Esophagus squamous epithelium (tissue), 4 donors: Measurements from ENCODE around the gene SELENOM.

Experiments used
- CTCF ChIP-seq, 6 experiments: fragments of 450-650 bp in 4 of 6; fragments of 200-600 bp in 2 of 6; sonication (generic) in 2 of 6; IDR thresholded peaks; one replicate each; pipeline ENCODE4 v1.5.1; 2016 to 2019; ENCODE audit warnings: antibody characterized with exemption in 6 of 6, mild to moderate bottlenecking in 4 of 6, moderate library complexity in 4 of 6
- POLR2A ChIP-seq, 4 donors: fragments of 450-650 bp; IDR thresholded peaks; one replicate each; pipeline ENCODE4 v1.6.1; 2017; ENCODE audit warnings: antibody characterized with exemption in 4 of 4, mild to moderate bottlenecking in 4 of 4, moderate library complexity in 3 of 4

DNA sequence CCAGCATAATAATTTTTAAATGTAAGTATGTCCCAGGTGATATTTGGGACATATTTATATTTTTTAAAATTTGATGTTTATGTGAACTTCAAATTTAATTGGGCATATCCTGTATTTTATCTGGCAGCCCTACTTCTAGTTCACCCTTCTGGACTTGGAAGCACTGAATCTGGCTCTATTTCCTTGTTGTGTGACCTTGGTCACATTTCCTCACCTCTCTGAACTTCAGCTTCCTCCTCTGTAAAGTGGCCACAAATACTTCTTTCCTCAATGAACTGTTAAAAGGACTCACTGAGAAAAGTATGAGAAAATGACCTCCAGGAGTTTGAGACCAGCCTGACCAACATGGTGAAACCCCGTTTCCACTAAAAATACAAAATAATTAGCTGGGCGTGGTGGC is 44.5 kb upstream of the SELENOM start:
- no peak for TF ChIP-seq POLR2A (IDR thresholded peaks at IDR 0.05)
- no peak for TF ChIP-seq CTCF (IDR thresholded peaks at IDR 0.05)
